IMR-90 (cell line): ENCODE measurements around the gene ITIH2. TPM values are rescaled to one million over a fixed set of nuclear protein-coding genes. Genes with fewer than 3 reads are reported as not detected.

Source experiments
- ATAC-seq: fragments of 200-7000 bp; cut with Tn5 transposase; 2 replicates; pipeline ENCODE4 v1.9.1; 2020; ENCODE audit warnings: low read depth, mild to moderate bottlenecking, moderate library complexity
- BruUV-seq: library from RNA; stranded (reverse); fragments of 400-500 nt; replicated peaks from 2 replicates; lab custom pipeline; 2021; lab: Mats Ljungman, UMichigan
- CTCF ChIA-PET: fragments of 300-600 bp; formaldehyde crosslinking; extraction: SDS; loops from one replicate; lab custom pipeline; 2021; ENCODE audit warnings: antibody characterized with exemption; lab: Yijun Ruan, JAX
- POLR2A ChIA-PET: fragments of 300-600 bp; sonication (Branson Sonifier 250); formaldehyde crosslinking; loops from one replicate; lab custom pipeline; 2022; ENCODE audit warnings: antibody characterized with exemption; ENCODE audit not compliant: unreplicated experiment; lab: Charles Lee
- DNase-seq: peaks from one replicate; pipeline ENCODE4 v3.0.0; 2013
- H2AFZ ChIP-seq: replicated peaks from 2 replicates; pipeline ENCODE3; 2013; ENCODE audit warnings: low read length, mild to moderate bottlenecking; ENCODE audit not compliant: poor library complexity
- H2AK5ac ChIP-seq: 2 replicates; pipeline ENCODE4 v1.6.1; 2013; ENCODE audit warnings: low read depth, low read length, inconsistent platforms
- H2AK9ac ChIP-seq: replicated peaks from 2 replicates; pipeline ENCODE3; 2013; ENCODE audit warnings: mild to moderate bottlenecking, low read depth, low read length, moderate library complexity; ENCODE audit not compliant: poor library complexity
- H2BK120ac ChIP-seq: 2 replicates; pipeline ENCODE4 v1.6.1; 2013; ENCODE audit warnings: low read depth, low read length, inconsistent platforms
- H2BK15ac ChIP-seq: 3 replicates; pipeline ENCODE4 v1.6.1; 2013; ENCODE audit warnings: low read depth, low read length, inconsistent platforms
- H2BK20ac ChIP-seq: 2 replicates; pipeline ENCODE4 v1.6.1; 2013; ENCODE audit warnings: low read depth, mild to moderate bottlenecking, inconsistent platforms, low read length, moderate library complexity
- H2BK5ac ChIP-seq: 2 replicates; pipeline ENCODE4 v1.6.1; 2013; ENCODE audit warnings: mild to moderate bottlenecking, low read depth, low read length, inconsistent platforms; ENCODE audit not compliant: poor library complexity, severe bottlenecking
- H3K14ac ChIP-seq: replicated peaks from 2 replicates; pipeline ENCODE4 v1.6.1; 2013; ENCODE audit warnings: low read depth, low read length, inconsistent platforms
- H3K18ac ChIP-seq: 2 replicates; pipeline ENCODE4 v1.6.1; 2013; ENCODE audit warnings: low read depth, low read length, control low read depth
- H3K23ac ChIP-seq: 2 replicates; pipeline ENCODE4 v1.6.1; 2013; ENCODE audit warnings: low read depth, low read length, inconsistent platforms
- H3K27ac ChIP-seq: 2 replicates; pipeline ENCODE4 v1.5.1; 2013; ENCODE audit warnings: mild to moderate bottlenecking, control low read depth, low read length; ENCODE audit not compliant: insufficient read depth
- H3K27me3 ChIP-seq: 2 replicates; pipeline ENCODE4 v1.6.1; 2013; ENCODE audit warnings: low read length; ENCODE audit not compliant: control insufficient read depth, insufficient read depth
- H3K36me3 ChIP-seq: 2 replicates; pipeline ENCODE4 v1.6.1; 2013; ENCODE audit warnings: low read length, mixed read lengths; ENCODE audit not compliant: control insufficient read depth, insufficient read depth
- H3K4ac ChIP-seq: 2 replicates; pipeline ENCODE4 v1.6.1; 2013; ENCODE audit warnings: low read depth, low read length, inconsistent platforms
- H3K4me1 ChIP-seq: 2 replicates; pipeline ENCODE4 v1.6.1; 2013; ENCODE audit warnings: low read length, mixed read lengths; ENCODE audit not compliant: control insufficient read depth, insufficient read depth
- H3K4me2 ChIP-seq: 2 replicates; pipeline ENCODE4 v1.6.1; 2013; ENCODE audit warnings: low read depth, mild to moderate bottlenecking, control low read depth, low read length, moderate library complexity
- H3K4me3 ChIP-seq: 2 replicates; pipeline ENCODE4 v1.5.1; 2013; ENCODE audit warnings: low read depth, mild to moderate bottlenecking, control low read depth, low read length, moderate library complexity; ENCODE audit not compliant: insufficient read depth
- H3K56ac ChIP-seq: 2 replicates; pipeline ENCODE4 v1.6.1; 2013; ENCODE audit warnings: low read length, inconsistent platforms; ENCODE audit not compliant: insufficient read depth; ENCODE audit errors: extremely low read depth
- H3K79me1 ChIP-seq, 2 experiments: 2 replicates each; pipeline ENCODE4 v1.6.1; 2013; ENCODE audit warnings: low read length in 2 of 2, inconsistent platforms in 1 of 2, low read depth in 1 of 2
- H3K9ac ChIP-seq: 2 replicates; pipeline ENCODE4 v1.6.1; 2013; ENCODE audit warnings: low read depth, low read length, control low read depth
- H3K9me1 ChIP-seq: 2 replicates; pipeline ENCODE4 v1.6.1; 2013; ENCODE audit warnings: low read length, inconsistent platforms; ENCODE audit not compliant: insufficient read depth
- H3K9me3 ChIP-seq: 2 replicates; pipeline ENCODE4 v1.6.1; 2013; ENCODE audit warnings: low read length; ENCODE audit not compliant: control insufficient read depth, insufficient read depth
- H4K20me1 ChIP-seq: 2 replicates; pipeline ENCODE4 v1.6.1; 2013; ENCODE audit warnings: low read length, inconsistent platforms; ENCODE audit not compliant: insufficient read depth
- H4K5ac ChIP-seq: 2 replicates; pipeline ENCODE4 v1.6.1; 2013; ENCODE audit warnings: mild to moderate bottlenecking, low read depth, low read length, control low read depth
- H4K8ac ChIP-seq, 2 experiments: 2 replicates each; pipeline ENCODE4 v1.6.1; 2013; ENCODE audit warnings: low read depth in 2 of 2, low read length in 2 of 2, control low read depth in 1 of 2, inconsistent platforms in 1 of 2
- H4K91ac ChIP-seq: 2 replicates; pipeline ENCODE4 v1.6.1; 2013; ENCODE audit warnings: low read depth, low read length, inconsistent platforms; ENCODE audit not compliant: insufficient read depth
- BHLHE40 ChIP-seq: fragments of 150-350 bp; IDR thresholded peaks from 2 replicates; pipeline ENCODE4 v1.6.1; 2016; ENCODE audit warnings: mild to moderate bottlenecking, low read depth, low read length
- CEBPB ChIP-seq: IDR thresholded peaks from 2 replicates; pipeline ENCODE4 v1.6.1; 2012; ENCODE audit warnings: low read depth, low read length, improper control_type of control experiment
- CHD1 ChIP-seq: IDR thresholded peaks from 2 replicates; pipeline ENCODE4 v1.6.1; 2012; ENCODE audit warnings: low read depth, low read length, improper control_type of control experiment
- ELK1 ChIP-seq: fragments of 150-350 bp; IDR thresholded peaks from 2 replicates; pipeline ENCODE4 v1.6.1; 2016; ENCODE audit warnings: low read depth, mild to moderate bottlenecking, low read length, moderate library complexity, borderline replicate concordance
- FOS ChIP-seq: fragments of 150-350 bp; IDR thresholded peaks from 2 replicates; pipeline ENCODE4 v1.6.1; 2016; ENCODE audit warnings: low read depth, low read length
- MAFK ChIP-seq: IDR thresholded peaks from 2 replicates; pipeline ENCODE4 v1.6.1; 2012; ENCODE audit warnings: low read depth, low read length, improper control_type of control experiment
- MAZ ChIP-seq: IDR thresholded peaks from 2 replicates; pipeline ENCODE4 v1.6.1; 2012; ENCODE audit warnings: low read depth, mild to moderate bottlenecking, low read length, improper control_type of control experiment, moderate library complexity, borderline replicate concordance
- MXI1 ChIP-seq: IDR thresholded peaks from 2 replicates; pipeline ENCODE4 v1.6.1; 2012; ENCODE audit warnings: low read depth, mild to moderate bottlenecking, low read length, moderate library complexity, borderline replicate concordance
- NFE2L2 ChIP-seq: fragments of 150-350 bp; IDR thresholded peaks from 2 replicates; pipeline ENCODE4 v1.6.1; 2016; ENCODE audit warnings: low read depth, mild to moderate bottlenecking, low read length
- POLR2A ChIP-seq: IDR thresholded peaks from 2 replicates; pipeline ENCODE4 v1.6.1; 2012; ENCODE audit warnings: mild to moderate bottlenecking, low read depth, low read length
- RAD21 ChIP-seq: IDR thresholded peaks from 2 replicates; pipeline ENCODE4 v1.6.1; 2012; ENCODE audit warnings: low read length, improper control_type of control experiment
- RCOR1 ChIP-seq: IDR thresholded peaks from 2 replicates; pipeline ENCODE4 v1.6.1; 2012; ENCODE audit warnings: mild to moderate bottlenecking, low read length, improper control_type of control experiment; ENCODE audit not compliant: insufficient replicate concordance
- RFX5 ChIP-seq: IDR thresholded peaks from 2 replicates; pipeline ENCODE4 v1.8.0; 2012; ENCODE audit warnings: low read depth, mild to moderate bottlenecking, low read length, moderate library complexity
- SMC3 ChIP-seq: fragments of 150-350 bp; IDR thresholded peaks from 2 replicates; pipeline ENCODE4 v1.6.1; 2016; ENCODE audit warnings: low read depth, mild to moderate bottlenecking, antibody characterized with exemption, low read length, moderate library complexity
- USF2 ChIP-seq: fragments of 150-350 bp; IDR thresholded peaks from 2 replicates; pipeline ENCODE4 v1.6.1; 2017; ENCODE audit warnings: mild to moderate bottlenecking, antibody characterized with exemption, low read length, low read depth
- WGBS, 2 experiments: methylation state at CpG; one replicate each; pipeline versions ENCODE4 v1.1.5 to v1.1.7; 2013; ENCODE audit warnings: missing lambda C conversion rate in 2 of 2; ENCODE audit not compliant: insufficient read length in 1 of 2; ENCODE audit errors: extremely low coverage in 2 of 2; 5-methylcytosine and 5-hydroxymethylcytosine counted together
- dilution Hi-C: fragments of 300-500 bp; cut with HindIII; formaldehyde crosslinking; loops from one replicate; pipeline ENCODE4 v1.14.3; 2018; ENCODE audit warnings: low sequenced_read_pairs; ENCODE audit not compliant: unreplicated experiment
- in situ Hi-C: fragments of 300-500 bp; cut with MboI; formaldehyde crosslinking; loops from 3 replicates; pipeline ENCODE4 v1.14.3; 2019; ENCODE audit warnings: low sequenced_read_pairs, inconsistent platforms, mixed read lengths
- intact Hi-C: fragments of 100-400 bp; cut with micrococcal nuclease; formaldehyde crosslinking; loops from 2 replicates; pipeline ENCODE4 v1.10.0; 2022
- polyA plus RNA-seq, 3 experiments: library from polyadenylated mRNA; depleted of rRNA; stranded (reverse); fragments of >200 nt; gene quantifications; 2 replicates each; pipeline ENCODE4 v1.2.3, GENCODE V29; 2012; ENCODE audit warnings: low replicate concordance in 1 of 3
- total RNA-seq: library from RNA; depleted of rRNA; stranded (reverse); fragments of >200 nt; gene quantifications from 2 replicates; pipeline ENCODE4 v1.2.3, GENCODE V29; 2012

ITIH2 gene
- total and polyA plus RNA-seq, 2 of the 4 experiments (the other 2 are of a cell fraction), result not detected

GRCh38 chr10:7667262-7668141 is 35.6 kb upstream of the ITIH2 start:
- no peak overlapping the region for H2BK120ac ChIP-seq
- no peaks in the 10 kb centered on the region; the same call in 1 of the 2 replicates for H3K4me1 ChIP-seq
- in situ Hi-C loops (no loop called here), dilution Hi-C loops (no loop called here), intact Hi-C loops (no loop called here)
- H3K4ac ChIP-seq, result no peak overlapping the region
- H3K36me3 ChIP-seq, result no peaks in the 10 kb centered on the region
- no peak overlapping the region for H2AK5ac ChIP-seq
- no peak overlapping the region for H3K9ac ChIP-seq
- no peak overlapping the region for H3K4me3 ChIP-seq
- no peaks in the 10 kb centered on the region for H3K79me1 ChIP-seq
- no peak overlapping the region; the same call in 1 of the 2 replicates for H3K4me2 ChIP-seq
- H4K91ac ChIP-seq, result no peak overlapping the region
- no peak overlapping the region for H3K18ac ChIP-seq
- no peak for ATAC-seq
- H3K23ac ChIP-seq, result no peak overlapping the region
- H2BK20ac ChIP-seq, result no peak overlapping the region
- DNase-seq, result no peak
- ChIA-PET CTCF (interaction anchor here (0.5 kb wide), 1 partner anchor 140 kb away, joined by 3 read pairs; no protein-coding TSS in a partner anchor), POLR2A (no interaction called here)
- no peak overlapping the region for H4K8ac ChIP-seq
- H4K5ac ChIP-seq, result no peak overlapping the region
- no peaks in the 10 kb centered on the region for H3K9me3 ChIP-seq
- no peak overlapping the region for H3K14ac ChIP-seq
- H2BK5ac ChIP-seq, result no peak overlapping the region
- H3K27ac ChIP-seq, result no peak overlapping the region
- H2AFZ ChIP-seq, result peak overlapping the region; percentile 32
- H3K9me1 ChIP-seq, result no peaks in the 10 kb centered on the region
- H2BK15ac ChIP-seq, result no peak overlapping the region
- peak overlapping the region; percentile 55 for H2AK9ac ChIP-seq
- 4% methylated on average over 8 of the region's 44 CpGs; no CpG with 5 or more reads in 1 of the 2 experiments for WGBS, 2 experiments
- no TSS peak for BruUV-seq
- H3K56ac ChIP-seq, result no peak overlapping the region
- no peaks in the 10 kb centered on the region for H4K20me1 ChIP-seq
- H3K27me3 ChIP-seq, result peaks cover 25% of the 10 kb centered on the region
- TF ChIP-seq NFE2L2 (no peak), RAD21 (no peak), FOS (no peak), CEBPB (no peak), MAFK (no peak), CHD1 (no peak), MXI1 (no peak), MAZ (no peak), ELK1 (no peak), POLR2A (no peak), USF2 (no peak), RCOR1 (no peak), BHLHE40 (no peak), SMC3 (no peak), RFX5 (no peak)
